Hepatocyte (in vitro differentiated cells): Measurements from ENCODE around the gene ATAD3B. TPM values are rescaled to one million over a fixed set of nuclear protein-coding genes. Genes with fewer than 3 reads are reported as not detected.

ENCODE experiments used
- DNase-seq: peaks from one replicate; pipeline ENCODE4 v3.0.0-alpha.2; 2016; ENCODE audit warnings: low spot score
- H2AFZ ChIP-seq: fragments of 200-600 bp; sonication (generic); 2 replicates; pipeline ENCODE4 v1.6.0; 2016; ENCODE audit warnings: antibody characterized with exemption, mild to moderate bottlenecking
- H3K27ac ChIP-seq: fragments of 200-600 bp; sonication (generic); 2 replicates; pipeline ENCODE4 v1.5.1; 2016; ENCODE audit warnings: mild to moderate bottlenecking
- H3K27me3 ChIP-seq: fragments of 200-600 bp; sonication (generic); 2 replicates; pipeline ENCODE4 v1.6.1; 2016
- H3K36me3 ChIP-seq: fragments of 200-600 bp; sonication (generic); replicated peaks from 2 replicates; pipeline ENCODE4 v1.5.1; 2016; ENCODE audit warnings: low read depth; ENCODE audit not compliant: insufficient read depth
- H3K4me1 ChIP-seq: fragments of 200-600 bp; sonication (generic); 2 replicates; pipeline ENCODE4 v1.5.1; 2016; ENCODE audit warnings: mild to moderate bottlenecking, moderate library complexity; ENCODE audit not compliant: insufficient read depth
- H3K4me2 ChIP-seq: fragments of 200-600 bp; sonication (generic); 2 replicates; pipeline ENCODE4 v1.6.0; 2016
- H3K4me3 ChIP-seq: fragments of 200-600 bp; sonication (generic); 2 replicates; pipeline ENCODE4 v1.5.1; 2016; ENCODE audit warnings: mild to moderate bottlenecking
- H3K79me2 ChIP-seq: fragments of 200-600 bp; sonication (generic); 2 replicates; pipeline ENCODE4 v1.6.0; 2017; ENCODE audit warnings: mild to moderate bottlenecking
- H3K9me2 ChIP-seq: fragments of 200-600 bp; sonication (generic); replicated peaks from 2 replicates; pipeline ENCODE4 v1.6.0; 2017; ENCODE audit warnings: mild to moderate bottlenecking; ENCODE audit not compliant: insufficient read depth
- H3K9me3 ChIP-seq: fragments of 200-600 bp; sonication (generic); 2 replicates; pipeline ENCODE4 v1.5.1; 2016; ENCODE audit warnings: low read depth, mild to moderate bottlenecking
- H4K20me1 ChIP-seq: fragments of 200-600 bp; sonication (generic); 2 replicates; pipeline ENCODE4 v1.6.0; 2016; ENCODE audit warnings: mild to moderate bottlenecking; ENCODE audit not compliant: insufficient read depth, poor library complexity, severe bottlenecking
- EZH2 ChIP-seq: fragments of 200-600 bp; sonication (generic); IDR thresholded peaks from 2 replicates; pipeline ENCODE4 v1.6.1; 2016; ENCODE audit warnings: antibody characterized with exemption, mild to moderate bottlenecking, borderline replicate concordance
- EZH2phosphoT487 ChIP-seq: fragments of 200-600 bp; sonication (generic); IDR thresholded peaks from one replicate; pipeline ENCODE4 v1.6.1; 2018; ENCODE audit warnings: antibody characterized with exemption, mild to moderate bottlenecking, low read depth, moderate library complexity; ENCODE audit not compliant: unreplicated experiment, severe bottlenecking
- WGBS: methylation state at CpG from one replicate; pipeline ENCODE4 v1.1.6; 2016; ENCODE audit warnings: low lambda C conversion rate; ENCODE audit errors: missing lambda C conversion rate; 5-methylcytosine and 5-hydroxymethylcytosine counted together
- polyA plus RNA-seq: library from polyadenylated mRNA; unstranded; fragments of >200 nt; fragmentation: Nextera tagmentation; extraction: Ambion mirVana; gene quantifications from 2 replicates; pipeline ENCODE4 v1.2.1, GENCODE V29; 2016
- total RNA-seq: library from RNA; depleted of rRNA; stranded (reverse); fragments of >200 nt; gene quantifications from 2 replicates; pipeline ENCODE4 v1.2.3, GENCODE V29; 2014
- TF ChIP-seq, protein P1 (sequence below): fragments of 200-600 bp; sonication (generic); IDR thresholded peaks from 2 replicates; pipeline ENCODE4 v1.5.1; 2016; ENCODE audit warnings: antibody characterized with exemption, mild to moderate bottlenecking; ENCODE audit not compliant: poor library complexity

Gene ATAD3B
- total and polyA plus RNA-seq, 2 experiments from 2014 or later, result 13.4 to 33.2 TPM

DNA sequence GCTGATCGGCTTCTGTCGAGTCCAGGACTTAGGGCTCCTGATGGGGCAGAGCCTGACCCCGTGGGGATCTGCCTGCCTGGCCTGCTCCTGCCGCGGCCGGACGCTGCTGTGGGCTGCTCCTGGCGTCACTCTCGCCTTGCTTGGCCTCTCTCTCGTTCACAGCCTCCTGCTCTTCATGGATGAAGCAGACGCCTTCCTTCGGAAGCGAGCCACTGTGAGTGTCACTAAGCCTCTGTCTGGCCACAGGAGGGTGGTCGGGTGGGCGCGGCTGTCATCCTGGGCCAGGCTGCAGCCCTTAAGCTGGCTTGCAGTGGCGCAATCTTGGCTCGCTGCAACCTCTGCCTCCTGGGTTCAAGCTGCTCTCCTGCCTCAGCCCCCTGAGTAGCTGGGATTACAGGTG lies 16.1 kb downstream of the ATAD3B start:
- Histone ChIP-seq H3K27ac (no peak overlapping the region), H3K27me3 (no peaks in the 10 kb centered on the region), H3K9me3 (no peaks in the 10 kb centered on the region), H3K9me2 (no peaks in the 10 kb centered on the region), H3K79me2 (no peaks in the 10 kb centered on the region), H3K36me3 (no peaks in the 10 kb centered on the region), H3K4me3 (no peak overlapping the region), H3K4me2 (no peak overlapping the region), H2AFZ (no peak overlapping the region), H3K4me1 (no peaks in the 10 kb centered on the region), H4K20me1 (no peaks in the 10 kb centered on the region)
- WGBS, result 100% methylated on average over 17 of the region's 18 CpGs
- TF ChIP-seq EZH2phosphoT487, result no peak
- TF ChIP-seq EZH2, result no peak
- TF ChIP-seq, protein P1, sequence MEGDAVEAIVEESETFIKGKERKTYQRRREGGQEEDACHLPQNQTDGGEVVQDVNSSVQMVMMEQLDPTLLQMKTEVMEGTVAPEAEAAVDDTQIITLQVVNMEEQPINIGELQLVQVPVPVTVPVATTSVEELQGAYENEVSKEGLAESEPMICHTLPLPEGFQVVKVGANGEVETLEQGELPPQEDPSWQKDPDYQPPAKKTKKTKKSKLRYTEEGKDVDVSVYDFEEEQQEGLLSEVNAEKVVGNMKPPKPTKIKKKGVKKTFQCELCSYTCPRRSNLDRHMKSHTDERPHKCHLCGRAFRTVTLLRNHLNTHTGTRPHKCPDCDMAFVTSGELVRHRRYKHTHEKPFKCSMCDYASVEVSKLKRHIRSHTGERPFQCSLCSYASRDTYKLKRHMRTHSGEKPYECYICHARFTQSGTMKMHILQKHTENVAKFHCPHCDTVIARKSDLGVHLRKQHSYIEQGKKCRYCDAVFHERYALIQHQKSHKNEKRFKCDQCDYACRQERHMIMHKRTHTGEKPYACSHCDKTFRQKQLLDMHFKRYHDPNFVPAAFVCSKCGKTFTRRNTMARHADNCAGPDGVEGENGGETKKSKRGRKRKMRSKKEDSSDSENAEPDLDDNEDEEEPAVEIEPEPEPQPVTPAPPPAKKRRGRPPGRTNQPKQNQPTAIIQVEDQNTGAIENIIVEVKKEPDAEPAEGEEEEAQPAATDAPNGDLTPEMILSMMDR, result no peak
- DNase-seq, result no peak

DNA sequence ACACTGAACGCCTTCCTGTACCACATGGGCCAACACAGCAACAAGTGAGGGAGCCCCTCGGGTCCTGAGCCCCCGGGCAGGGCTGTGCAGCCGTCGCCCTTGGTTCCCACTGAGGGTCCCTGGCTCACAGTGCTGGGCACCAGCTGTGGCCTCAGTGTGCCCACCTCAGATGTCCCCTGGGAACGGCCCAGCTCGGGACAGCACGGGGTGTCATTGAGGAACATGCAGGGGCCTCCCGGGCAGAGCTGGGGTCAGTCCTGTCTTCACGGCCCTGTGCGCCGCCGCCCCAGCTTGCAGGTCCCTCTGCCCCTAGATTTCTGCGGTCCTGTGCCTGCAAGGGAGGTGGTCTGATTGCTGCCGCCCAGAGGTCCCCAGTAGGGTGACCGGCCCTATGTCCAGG lies 17.7 kb downstream of the ATAD3B start:
- H3K36me3 ChIP-seq, result no peaks in the 10 kb centered on the region
- H3K4me3 ChIP-seq, result no peak overlapping the region
- H2AFZ ChIP-seq, result no peak overlapping the region
- no peaks in the 10 kb centered on the region for H3K27me3 ChIP-seq
- no peaks in the 10 kb centered on the region for H3K4me1 ChIP-seq
- H3K4me2 ChIP-seq, result no peak overlapping the region
- no peaks in the 10 kb centered on the region for H4K20me1 ChIP-seq
- WGBS, result 98% methylated on average over 16 of the region's 16 CpGs
- DNase-seq, result no peak
- TF ChIP-seq EZH2 (no peak), EZH2phosphoT487 (no peak)
- TF ChIP-seq, protein P1, result no peak
- no peaks in the 10 kb centered on the region for H3K79me2 ChIP-seq
- H3K9me3 ChIP-seq, result no peaks in the 10 kb centered on the region
- H3K9me2 ChIP-seq, result no peaks in the 10 kb centered on the region
- no peak overlapping the region for H3K27ac ChIP-seq

DNA sequence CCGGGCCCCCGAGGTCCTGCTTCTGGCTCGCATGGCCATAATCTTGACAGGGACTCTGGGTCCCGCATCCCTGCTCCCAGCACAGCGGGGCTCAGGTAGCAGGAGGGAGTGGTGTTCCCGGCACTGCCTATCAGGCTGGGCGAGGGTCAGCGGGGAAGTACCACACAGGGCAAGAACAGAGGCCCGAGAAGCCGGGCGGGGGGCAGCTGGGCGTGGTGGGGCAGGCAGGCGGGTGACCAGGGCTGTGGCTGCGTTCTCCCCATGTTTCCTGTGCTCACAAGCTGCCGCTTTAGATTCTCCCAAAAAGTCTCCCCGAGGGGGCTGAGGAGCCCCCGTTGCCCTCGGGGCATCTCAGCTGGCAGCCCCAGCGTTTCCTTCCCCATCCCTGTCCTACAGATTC lies 18.3 kb downstream of the ATAD3B start:
- Histone ChIP-seq H3K4me1 (no peaks in the 10 kb centered on the region), H3K4me3 (no peak overlapping the region), H3K27me3 (no peaks in the 10 kb centered on the region), H3K79me2 (no peaks in the 10 kb centered on the region), H4K20me1 (no peaks in the 10 kb centered on the region), H3K27ac (no peak overlapping the region), H3K9me2 (no peaks in the 10 kb centered on the region), H3K9me3 (no peaks in the 10 kb centered on the region), H3K4me2 (no peak overlapping the region), H3K36me3 (no peaks in the 10 kb centered on the region), H2AFZ (no peak overlapping the region)
- TF ChIP-seq, protein P1, result no peak
- TF ChIP-seq EZH2phosphoT487, result no peak
- no peak for DNase-seq
- WGBS, result 98% methylated on average over 13 of the region's 19 CpGs

DNA sequence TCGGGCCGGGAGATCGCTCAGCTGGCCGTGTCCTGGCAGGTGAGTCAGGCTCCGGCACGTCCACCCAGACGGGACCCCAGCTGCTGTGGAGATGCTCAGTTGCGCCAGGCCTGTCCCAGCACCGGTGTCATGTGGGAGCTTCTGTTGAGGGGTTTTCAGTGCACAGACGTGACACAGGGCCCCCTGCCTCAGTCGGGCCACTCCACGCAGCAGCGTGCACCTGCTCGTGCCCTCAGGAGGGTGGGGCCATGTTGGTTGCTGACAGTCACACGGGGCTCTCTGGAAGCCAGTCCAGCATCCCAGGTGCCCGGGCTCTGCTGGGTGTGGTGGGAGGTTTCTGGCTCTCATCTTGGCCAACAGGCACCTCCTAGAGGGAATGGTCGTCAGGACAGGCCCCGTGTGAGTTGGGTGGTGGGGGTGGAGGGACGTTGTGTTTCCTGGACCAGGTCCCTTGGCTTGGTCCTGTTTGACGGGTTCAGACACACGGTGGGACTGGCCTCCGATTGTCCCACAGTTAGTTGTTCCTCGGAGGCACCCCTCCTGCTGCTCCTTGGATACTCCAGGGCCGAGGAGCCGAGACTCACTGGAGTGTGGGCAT lies 19.2 kb downstream of the ATAD3B start:
- H3K27me3 ChIP-seq, result no peaks in the 10 kb centered on the region
- H3K4me3 ChIP-seq, result no peak overlapping the region
- 97% methylated on average over 18 of the region's 25 CpGs for WGBS
- H3K27ac ChIP-seq, result no peak overlapping the region
- no peaks in the 10 kb centered on the region for H3K9me2 ChIP-seq
- H4K20me1 ChIP-seq, result no peaks in the 10 kb centered on the region
- TF ChIP-seq EZH2 (no peak), EZH2phosphoT487 (no peak)
- TF ChIP-seq, protein P1, result no peak
- no peaks in the 10 kb centered on the region for H3K36me3 ChIP-seq
- no peak overlapping the region for H3K4me2 ChIP-seq
- no peaks in the 10 kb centered on the region for H3K79me2 ChIP-seq
- H2AFZ ChIP-seq, result no peak overlapping the region
- no peak for DNase-seq
- H3K4me1 ChIP-seq, result no peaks in the 10 kb centered on the region
- no peaks in the 10 kb centered on the region for H3K9me3 ChIP-seq
